GM19238 (cell line): ENCODE measurements around the gene TMEM200A.

Experiments
- DNase-seq: peaks from one replicate; pipeline ENCODE4 v3.0.0; 2011; ENCODE audit warnings: low spot score; ENCODE audit not compliant: insufficient read length

Gene TMEM200A

DNA sequence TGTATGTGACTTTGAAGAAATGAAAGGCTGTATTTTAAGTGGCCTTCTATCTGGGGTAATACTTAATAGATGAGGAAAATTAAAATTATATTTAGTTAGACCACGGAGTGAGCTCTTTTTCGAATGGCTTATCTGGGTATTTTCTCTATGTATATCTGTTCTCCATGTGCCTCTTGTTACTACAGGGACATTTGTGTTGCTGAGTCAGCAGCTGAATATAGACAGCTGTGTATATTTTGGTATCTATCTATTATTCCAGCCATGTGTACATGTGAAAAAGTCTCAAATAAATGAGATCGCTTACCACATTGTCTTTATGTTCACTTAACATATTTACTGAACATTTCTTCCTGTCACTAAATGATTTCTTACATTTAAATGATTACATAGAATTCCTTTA is 57.2 kb downstream of the TMEM200A start:
- DNase-seq, result no peak

GRCh38 chr6:130424710-130425109 is 58.9 kb downstream of the TMEM200A start:
- DNase-seq, result no peak

DNA sequence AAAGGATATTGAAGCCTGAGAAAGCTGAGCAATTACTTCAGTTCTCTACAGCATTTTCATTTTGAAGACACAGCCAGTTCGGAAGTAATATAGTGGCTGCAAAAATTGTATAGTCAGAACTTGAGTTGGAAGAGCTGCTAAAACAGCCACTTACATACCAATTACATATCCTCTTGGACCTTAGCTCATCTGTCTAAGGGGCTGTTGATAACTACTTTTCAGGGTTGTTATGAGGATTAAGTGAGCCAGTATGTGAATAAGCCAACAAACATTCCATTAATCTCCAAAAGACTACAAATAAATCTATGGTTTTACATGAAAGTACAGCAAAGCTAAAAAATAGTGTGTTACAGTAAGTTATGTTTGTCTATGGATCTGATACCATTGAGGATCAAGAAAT is 59.7 kb downstream of the TMEM200A start:
- no peak for DNase-seq

GRCh38 chr6:130426066-130426721 is 60.4 kb downstream of the TMEM200A start:
- no peak for DNase-seq

DNA sequence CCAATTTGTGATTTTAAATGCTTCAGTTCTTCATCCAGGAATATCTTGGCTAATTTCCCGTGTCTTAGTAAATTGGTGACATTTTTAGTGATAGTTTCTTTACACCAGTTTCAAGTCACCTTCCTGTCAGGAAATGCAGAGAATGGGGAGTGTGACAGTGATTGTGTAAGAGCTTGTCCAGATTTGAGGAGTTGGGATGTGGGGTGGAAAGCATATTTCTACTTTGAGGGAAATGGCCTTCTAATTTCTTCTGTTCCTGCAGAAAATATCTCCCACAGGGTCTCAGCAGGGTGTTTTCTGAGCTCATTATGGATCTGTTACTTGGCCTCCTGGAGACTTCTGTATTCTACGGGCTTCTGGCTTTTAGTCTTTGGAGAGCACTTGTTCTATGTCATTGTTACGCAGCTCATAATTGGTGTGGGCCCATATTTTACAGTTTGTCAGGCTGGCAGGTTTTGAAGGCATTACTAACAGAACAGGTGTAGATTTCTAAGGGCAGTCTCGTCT is 65.6 kb downstream of the TMEM200A start:
- DNase-seq, result no peak

DNA sequence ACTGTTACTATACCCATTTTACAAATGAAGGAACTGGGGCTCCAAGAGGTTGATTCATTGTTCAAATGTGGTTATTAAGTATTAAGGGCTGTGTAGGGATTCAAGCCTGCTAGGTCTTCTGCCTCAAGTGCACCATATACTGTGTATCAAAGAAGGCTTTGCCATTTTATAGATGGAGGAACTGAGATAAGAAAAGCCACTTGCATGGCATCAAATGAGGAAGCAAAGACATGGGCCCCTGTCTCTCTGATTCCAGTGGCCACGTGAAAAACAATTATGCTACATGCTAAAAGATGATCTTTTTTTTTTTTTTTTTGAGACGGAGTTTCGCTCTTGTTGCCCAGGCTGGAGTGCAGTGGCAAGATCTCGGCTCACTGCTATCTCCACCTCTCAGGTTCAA is 67.0 kb downstream of the TMEM200A start:
- DNase-seq, result no peak

- DNase-seq, result no peak
Measured at GRCh38 chr6:130434174-130434873, 68.5 kb downstream of the TMEM200A start.

DNA sequence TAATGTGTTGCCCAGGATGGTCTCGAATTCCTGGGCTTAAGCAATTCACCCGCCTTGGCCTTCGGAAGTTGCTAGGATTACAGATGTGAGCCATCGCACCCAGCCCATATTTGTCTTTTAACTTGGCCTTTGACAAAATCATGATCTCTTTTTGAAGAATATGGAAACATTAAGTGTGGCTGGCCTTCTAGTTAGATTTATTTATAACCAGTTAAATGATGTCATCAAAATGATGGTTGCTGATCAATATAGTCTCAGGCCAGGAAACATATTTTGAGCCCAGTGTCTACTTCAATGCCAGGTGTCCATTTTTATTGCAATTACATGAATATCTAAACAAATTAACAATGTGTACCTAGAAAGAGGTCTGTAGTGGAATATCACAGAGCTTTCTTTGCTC is 69.4 kb downstream of the TMEM200A start:
- no peak for DNase-seq

DNA sequence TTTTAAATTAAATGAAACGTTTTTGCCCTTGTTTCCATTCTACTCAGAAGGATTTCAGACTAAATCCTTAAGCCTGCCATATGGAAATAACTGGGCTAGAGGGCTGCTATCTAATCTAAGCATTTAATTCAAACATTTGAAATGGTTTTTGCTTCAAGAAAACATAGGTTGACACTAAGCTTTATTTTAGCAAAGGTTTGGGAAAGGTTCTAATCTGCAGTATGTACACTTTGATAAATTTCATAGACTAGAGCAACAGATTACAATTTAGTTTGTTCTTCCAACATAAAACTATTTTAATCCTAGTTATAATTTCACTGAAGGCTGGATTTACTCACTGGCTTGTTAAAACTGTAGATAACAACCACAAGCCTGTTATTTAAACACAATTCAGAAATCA is 72.1 kb downstream of the TMEM200A start:
- DNase-seq, result no peak

DNA sequence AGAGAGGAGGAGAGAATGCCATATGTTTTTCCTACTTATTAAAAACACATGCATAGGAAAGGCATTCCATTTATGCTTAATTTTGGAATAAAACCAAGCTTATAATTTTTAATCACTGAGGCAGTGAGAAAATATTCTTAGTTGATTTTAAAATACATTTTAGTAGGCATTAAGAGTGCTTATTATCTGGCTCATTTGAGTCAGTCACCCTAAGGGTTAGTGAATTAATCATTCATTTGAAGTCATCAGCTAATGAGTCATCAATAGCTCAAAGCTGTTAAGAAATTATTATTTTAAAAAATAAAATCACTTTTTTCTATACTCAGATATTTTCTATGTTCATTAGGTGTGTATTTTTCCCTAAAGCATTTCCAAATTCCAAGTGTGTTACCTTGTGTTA is 81.6 kb downstream of the TMEM200A start:
- no peak for DNase-seq

GRCh38 chr6:130452336-130452735 is 86.5 kb downstream of the TMEM200A start:
- DNase-seq, result no peak

GRCh38 chr6:130453230-130453629 is 87.4 kb downstream of the TMEM200A start:
- DNase-seq, result no peak

DNA sequence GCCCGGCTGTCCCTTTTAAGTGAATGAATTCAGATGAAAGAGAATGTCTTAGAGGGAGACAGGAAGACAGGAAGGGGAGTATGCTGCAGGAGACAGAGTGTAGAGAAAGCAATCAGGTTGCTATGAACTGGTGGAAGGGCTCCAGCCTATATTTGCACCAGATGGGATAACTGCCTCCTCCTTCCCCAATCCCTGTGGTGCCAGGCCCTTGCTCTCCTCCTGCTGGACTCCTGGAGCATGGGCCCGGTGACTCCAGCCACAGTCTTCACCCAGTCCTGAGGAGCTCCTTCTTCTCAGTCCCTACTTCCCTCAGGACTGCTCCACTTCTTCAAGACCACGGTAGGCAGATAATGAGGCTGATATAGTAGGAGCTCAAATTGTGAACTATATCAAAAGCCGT is 91.8 kb downstream of the TMEM200A start:
- DNase-seq, result no peak

- DNase-seq, result no peak
Measured at GRCh38 chr6:130459316-130459715, 93.5 kb downstream of the TMEM200A start.

- no peak for DNase-seq
Measured at GRCh38 chr6:130460934-130461333, 95.1 kb downstream of the TMEM200A start.

- no peak for DNase-seq
Measured at GRCh38 chr6:130466052-130466747, 100.4 kb downstream of the TMEM200A start.

DNA sequence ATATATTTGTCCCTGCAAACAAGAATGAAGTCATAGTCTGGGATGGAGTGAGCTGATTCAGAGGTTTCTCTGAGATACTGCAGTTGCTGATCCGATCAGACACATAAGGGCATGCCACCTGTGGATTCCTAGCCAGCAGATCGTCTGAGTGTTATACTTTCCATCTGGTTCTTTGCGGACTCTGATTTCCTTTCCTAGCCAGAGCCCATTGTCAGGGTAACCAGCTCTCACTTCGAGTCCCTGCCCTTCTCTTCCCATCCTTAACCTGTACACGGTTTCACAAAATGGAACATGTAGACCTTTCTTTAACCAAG is 100.9 kb downstream of the TMEM200A start:
- no peak for DNase-seq

DNA sequence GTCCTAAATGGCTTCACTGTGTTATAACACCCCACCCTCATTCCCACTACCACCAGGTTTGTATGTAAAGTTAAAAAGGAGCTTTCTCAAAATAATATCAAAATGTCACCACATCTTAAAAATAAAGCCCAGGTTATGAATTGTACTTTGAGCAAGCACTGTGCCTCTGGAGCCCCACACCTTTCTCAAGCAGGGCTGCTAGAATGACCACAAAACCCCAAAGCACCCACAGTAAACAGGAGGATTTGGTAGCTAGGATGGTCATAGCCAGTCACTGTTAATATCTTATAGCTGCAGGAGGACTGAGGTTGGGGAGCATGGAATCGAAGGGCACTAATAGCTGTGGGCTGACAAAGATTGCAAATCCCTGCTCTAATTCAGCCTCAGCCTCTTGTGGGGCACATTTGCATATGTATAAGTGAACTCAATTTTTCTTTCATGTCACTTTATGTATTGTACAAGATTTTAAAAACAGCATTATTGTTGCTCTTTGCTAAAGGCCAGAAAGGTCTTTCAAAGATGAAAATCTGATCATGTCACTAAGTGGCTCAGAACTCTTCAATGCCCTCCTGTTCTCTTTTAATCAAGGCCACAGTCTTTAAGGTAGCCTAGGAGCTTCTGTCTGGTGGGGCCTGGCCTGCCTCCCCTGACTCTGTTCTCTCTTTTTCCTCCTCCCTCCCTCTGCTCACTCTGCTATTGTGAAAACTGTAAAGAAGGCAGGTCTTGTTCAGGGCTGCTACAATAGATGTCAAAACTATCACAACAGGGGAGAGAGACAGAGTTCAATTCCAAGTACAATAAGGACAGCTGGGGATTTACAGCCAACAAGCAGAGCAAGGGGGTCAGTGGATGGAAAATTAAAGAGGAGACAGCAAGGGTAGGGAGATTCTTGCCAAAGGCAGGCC is 101.6 kb downstream of the TMEM200A start:
- DNase-seq, result no peak

- no peak for DNase-seq
Measured at GRCh38 chr6:130470766-130471165, 104.9 kb downstream of the TMEM200A start.

- DNase-seq, result no peak
Measured at GRCh38 chr6:130473886-130474285, 108.1 kb downstream of the TMEM200A start.

DNA sequence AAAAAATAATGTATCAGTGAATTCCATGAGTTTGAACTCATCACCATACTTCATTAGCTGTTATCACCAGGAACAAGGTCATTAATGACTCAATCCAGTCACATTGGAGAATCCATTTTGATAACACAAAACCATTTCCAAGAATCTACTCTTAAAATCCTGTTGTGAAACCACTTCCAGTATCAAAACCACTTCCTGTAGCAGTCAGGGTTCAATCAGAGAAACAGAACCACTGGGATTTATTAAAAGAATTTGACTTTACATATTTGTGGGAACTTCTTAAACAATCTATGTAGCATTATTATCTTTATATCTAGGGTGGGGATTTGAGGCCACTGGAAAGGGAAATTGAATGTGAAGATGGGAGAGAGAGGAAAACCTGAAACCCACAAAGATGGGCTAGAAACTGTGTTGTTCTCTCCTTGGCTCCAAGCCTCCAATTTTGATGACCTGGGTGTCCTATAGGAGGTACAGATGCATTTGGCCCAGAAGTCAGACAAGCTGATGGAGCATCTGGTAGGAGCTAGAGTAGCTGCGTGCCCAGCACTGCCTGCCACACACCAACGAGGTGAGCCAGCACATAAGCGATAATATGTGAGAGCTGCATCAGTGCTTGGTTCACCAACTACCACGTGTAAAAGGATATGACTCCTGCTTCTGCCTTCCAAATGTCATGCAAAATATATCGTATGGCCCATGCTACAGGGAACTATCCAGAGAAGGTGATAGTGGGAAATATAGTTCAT is 117.0 kb downstream of the TMEM200A start:
- no peak for DNase-seq
